LNCAP (cell line): ENCODE measurements around the gene SLC47A1.

ENCODE experiments used
- CTCF ChIP-seq: fragments of 450-650 bp; IDR thresholded peaks from 2 replicates; pipeline ENCODE4 v1.5.1; 2017; ENCODE audit warnings: mild to moderate bottlenecking

SLC47A1 gene

GRCh38 chr17:19495828-19496528, 37.7 kb upstream of the SLC47A1 start:
- no peak for TF ChIP-seq CTCF

- no peak for TF ChIP-seq CTCF
Measured at GRCh38 chr17:19497624-19498023, 36.0 kb upstream of the SLC47A1 start.

DNA sequence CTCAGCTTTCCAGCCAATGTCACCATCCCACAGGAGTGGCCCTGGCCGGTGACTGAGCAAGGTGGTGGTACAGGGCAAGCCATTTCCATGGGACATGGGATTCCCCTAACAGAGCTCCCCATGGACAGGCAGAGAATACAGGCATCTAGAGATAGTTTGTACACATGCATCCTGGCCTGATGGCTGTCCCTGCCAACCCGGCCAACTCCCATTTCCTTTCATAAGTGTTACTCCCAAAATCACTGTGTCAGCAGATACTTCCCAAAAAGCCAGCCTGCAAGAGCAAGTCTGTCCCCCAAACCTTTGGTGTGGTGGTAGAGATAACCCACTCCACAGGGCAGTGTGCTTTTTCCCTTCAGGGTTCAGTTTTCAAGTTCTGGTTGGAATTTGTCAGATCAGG, 32.4 kb upstream of the SLC47A1 start:
- TF ChIP-seq CTCF = no peak

GRCh38 chr17:19502517-19502916, 31.1 kb upstream of the SLC47A1 start:
- no peak for TF ChIP-seq CTCF

GRCh38 chr17:19507775-19508576, 25.7 kb upstream of the SLC47A1 start:
- TF ChIP-seq CTCF = no peak

DNA sequence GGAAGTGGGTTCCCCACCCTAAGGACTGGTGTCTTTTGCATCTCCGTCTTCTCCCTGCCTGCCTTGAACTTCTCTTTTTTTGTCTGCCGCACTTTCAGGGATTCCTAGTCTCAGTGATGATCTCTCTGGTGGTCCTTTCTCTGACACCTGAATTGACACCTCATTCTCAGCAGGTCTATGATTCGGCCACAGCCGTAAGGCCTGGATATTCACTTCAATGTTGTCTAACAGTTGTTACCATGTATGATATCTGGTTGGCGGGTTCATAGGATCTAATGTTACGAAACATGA, 25.1 kb upstream of the SLC47A1 start:
- no peak for TF ChIP-seq CTCF

DNA sequence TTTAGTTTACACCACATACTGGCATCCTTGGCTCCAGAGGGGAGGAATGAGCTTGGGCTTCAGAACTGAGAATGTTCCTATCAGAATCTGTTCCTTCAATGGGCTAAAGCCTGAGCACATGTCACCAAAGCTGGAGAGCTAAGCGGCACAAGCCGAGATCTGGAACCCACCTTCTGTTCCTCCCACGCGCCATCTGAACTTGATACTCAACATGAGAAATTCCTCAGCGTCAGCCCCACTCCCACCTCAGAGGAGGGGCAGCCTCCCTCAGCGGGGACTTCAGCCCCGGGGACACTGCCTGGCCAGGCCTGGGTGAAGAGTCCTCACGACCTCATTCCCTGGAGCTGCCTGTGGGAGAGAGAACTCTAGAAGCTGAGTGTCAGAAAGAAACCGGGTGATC, 22.8 kb upstream of the SLC47A1 start:
- no peak for TF ChIP-seq CTCF
